ENCODE data around the gene VAV1. TPM values are rescaled to one million over a fixed set of nuclear protein-coding genes. Genes with fewer than 3 reads are reported as not detected.
A peak's percentile ranks its signal among the peaks of the same experiment; 100 is the strongest.

VAV1 gene
- total and polyA plus RNA-seq, 10 of the 15 experiments (the other 5 are each of a cell fraction or from before 2014, with no cell fraction given), result 1.6 to 76.8 (median 40.7) TPM

DNA sequence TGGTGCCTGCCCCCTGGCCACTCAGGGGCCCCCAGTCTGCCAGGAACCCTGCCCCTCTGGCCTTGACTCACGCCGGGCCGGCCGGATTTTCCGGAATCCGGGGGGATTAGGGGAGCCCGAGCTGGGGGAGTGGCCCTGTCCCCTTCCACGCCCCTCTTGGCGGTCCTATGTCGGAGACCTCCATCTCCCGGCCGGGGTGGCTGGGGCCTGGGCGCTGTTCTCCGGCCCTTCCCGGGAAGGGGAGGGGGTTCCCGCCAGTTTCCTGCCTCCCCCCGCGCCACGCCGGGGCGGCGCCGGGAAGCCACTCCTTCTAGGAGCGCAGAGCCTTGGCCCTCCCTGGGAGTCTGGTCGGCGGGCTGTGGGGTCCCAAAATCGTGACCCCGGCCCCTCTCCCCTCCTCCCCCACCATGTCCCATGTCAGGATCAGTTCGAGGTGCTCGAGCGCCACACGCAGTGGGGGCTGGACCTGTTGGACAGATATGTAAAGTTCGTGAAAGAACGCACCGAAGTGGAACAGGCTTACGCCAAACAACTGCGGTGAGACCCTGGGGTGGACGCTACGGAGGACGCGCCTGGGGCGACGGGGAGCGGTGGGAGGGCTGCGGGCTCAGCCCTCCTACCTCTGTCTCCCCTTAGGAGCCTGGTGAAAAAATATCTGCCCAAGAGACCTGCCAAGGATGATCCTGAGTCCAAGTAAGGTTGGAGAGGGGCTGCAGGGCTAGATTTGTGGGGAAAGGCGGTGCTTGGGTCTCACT, 31.7 kb upstream of the VAV1 start (continued):
- TF ChIP-seq NR2C1 (IDR thresholded peaks at IDR 0.05) (no peak), SRF (IDR thresholded peaks at IDR 0.05; ENCODE audit: low read depth in 2 of 2, low read length in 2 of 2) (no peak), POU2F2 (IDR thresholded peaks at IDR 0.05; ENCODE audit: borderline replicate concordance, low read depth, low read length) (peak; percentile 46; the same call in 1 of the 3 replicates), KLF5 (IDR thresholded peaks at IDR 0.05; ENCODE audit: partially characterized antibody) (peak; percentile 51), E2F4 (IDR thresholded peaks at IDR 0.05; ENCODE audit: low read depth, low read length) (no peak), HDGF (IDR thresholded peaks at IDR 0.05) (peak; percentile 54; the same call in 1 of the 2 replicates), ZNF687 (IDR thresholded peaks at IDR 0.05) (no peak), ASH2L (IDR thresholded peaks at IDR 0.05; ENCODE audit: borderline replicate concordance, low read depth) (no peak), SP1 (IDR thresholded peaks at IDR 0.05; ENCODE audit: low read depth, low read length) (no peak), CEBPB (IDR thresholded peaks at IDR 0.05; ENCODE audit: borderline replicate concordance in 1 of 2, low read depth in 2 of 2, low read length in 2 of 2) (no peak), ATF2 (IDR thresholded peaks at IDR 0.05; ENCODE audit: low read length) (no peak)
- TF ChIP-seq, protein P1, sequence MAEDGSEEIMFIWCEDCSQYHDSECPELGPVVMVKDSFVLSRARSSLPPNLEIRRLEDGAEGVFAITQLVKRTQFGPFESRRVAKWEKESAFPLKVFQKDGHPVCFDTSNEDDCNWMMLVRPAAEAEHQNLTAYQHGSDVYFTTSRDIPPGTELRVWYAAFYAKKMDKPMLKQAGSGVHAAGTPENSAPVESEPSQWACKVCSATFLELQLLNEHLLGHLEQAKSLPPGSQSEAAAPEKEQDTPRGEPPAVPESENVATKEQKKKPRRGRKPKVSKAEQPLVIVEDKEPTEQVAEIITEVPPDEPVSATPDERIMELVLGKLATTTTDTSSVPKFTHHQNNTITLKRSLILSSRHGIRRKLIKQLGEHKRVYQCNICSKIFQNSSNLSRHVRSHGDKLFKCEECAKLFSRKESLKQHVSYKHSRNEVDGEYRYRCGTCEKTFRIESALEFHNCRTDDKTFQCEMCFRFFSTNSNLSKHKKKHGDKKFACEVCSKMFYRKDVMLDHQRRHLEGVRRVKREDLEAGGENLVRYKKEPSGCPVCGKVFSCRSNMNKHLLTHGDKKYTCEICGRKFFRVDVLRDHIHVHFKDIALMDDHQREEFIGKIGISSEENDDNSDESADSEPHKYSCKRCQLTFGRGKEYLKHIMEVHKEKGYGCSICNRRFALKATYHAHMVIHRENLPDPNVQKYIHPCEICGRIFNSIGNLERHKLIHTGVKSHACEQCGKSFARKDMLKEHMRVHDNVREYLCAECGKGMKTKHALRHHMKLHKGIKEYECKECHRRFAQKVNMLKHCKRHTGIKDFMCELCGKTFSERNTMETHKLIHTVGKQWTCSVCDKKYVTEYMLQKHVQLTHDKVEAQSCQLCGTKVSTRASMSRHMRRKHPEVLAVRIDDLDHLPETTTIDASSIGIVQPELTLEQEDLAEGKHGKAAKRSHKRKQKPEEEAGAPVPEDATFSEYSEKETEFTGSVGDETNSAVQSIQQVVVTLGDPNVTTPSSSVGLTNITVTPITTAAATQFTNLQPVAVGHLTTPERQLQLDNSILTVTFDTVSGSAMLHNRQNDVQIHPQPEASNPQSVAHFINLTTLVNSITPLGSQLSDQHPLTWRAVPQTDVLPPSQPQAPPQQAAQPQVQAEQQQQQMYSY (CRISPR knock-in tag; IDR thresholded peaks at IDR 0.05), result no peak

All from GM12878 (cell line).